HCT116 (cell line): ENCODE results near the gene ISL2. TPM values are rescaled to one million over a fixed set of nuclear protein-coding genes. Genes with fewer than 3 reads are reported as not detected.

Experiments used
- ATAC-seq: fragments of 200-7000 bp; cut with Tn5 transposase; 2 replicates; pipeline ENCODE4 v1.9.1; 2020; ENCODE audit warnings: mild to moderate bottlenecking, moderate library complexity
- BruUV-seq: library from RNA; stranded (reverse); fragments of 400-500 nt; replicated peaks from 2 replicates; lab custom pipeline; 2021; lab: Mats Ljungman, UMichigan
- CTCF ChIA-PET: fragments of 300-600 bp; sonication (Branson Sonifier 250); formaldehyde crosslinking; loops from one replicate; lab custom pipeline; 2021; ENCODE audit warnings: antibody characterized with exemption; lab: Charles Lee
- POLR2A ChIA-PET: fragments of 300-600, 350-600 bp; sonication (Branson Sonifier 250); formaldehyde crosslinking; loops from one replicate; lab custom pipeline; 2021; ENCODE audit warnings: antibody characterized with exemption; lab: Charles Lee
- RAD21 ChIA-PET, 2 experiments: fragments of 300-600 bp; sonication (Branson Sonifier 250); formaldehyde crosslinking; loops; one replicate each; lab custom pipeline; 2023; ENCODE audit warnings: low total read pairs in 2 of 2; ENCODE audit not compliant: uncharacterized antibody in 2 of 2, unreplicated experiment in 2 of 2, low non-redundant PET in 1 of 2; lab: Charles Lee
- DNase-seq: peaks from one replicate; pipeline ENCODE4 v3.0.0-alpha.2; 2010; ENCODE audit warnings: low read depth, low spot score
- H2AFZ ChIP-seq: fragments of 200-600 bp; shearing (Covaris generic), sonication (generic); 2 replicates; pipeline ENCODE4 v1.6.1; 2017; ENCODE audit warnings: low read depth, mixed run types, mixed read lengths, antibody characterized with exemption, low read length; ENCODE audit not compliant: poor library complexity, severe bottlenecking
- H3K27ac ChIP-seq: 2 replicates; pipeline ENCODE4 v1.5.1; 2012; ENCODE audit warnings: low read depth, low read length
- H3K27me3 ChIP-seq: fragments of 200-600 bp; sonication (generic); 2 replicates; pipeline ENCODE4 v1.6.1; 2016; ENCODE audit warnings: mixed run types, low read length, mixed read lengths; ENCODE audit not compliant: insufficient read depth
- H3K36me3 ChIP-seq, 2 experiments: fragments of 200-500 bp in 1 of 2; fragments of 200-600 bp in 1 of 2; sonication (Bioruptor generic) in 1 of 2; sonication (generic) in 1 of 2; 2 replicates each; pipeline versions ENCODE4 v1.5.1 to v1.6.1; 2014 to 2016; ENCODE audit warnings: low read length in 2 of 2, inconsistent platforms in 1 of 2, mixed read lengths in 1 of 2, mixed run types in 1 of 2; ENCODE audit not compliant: insufficient read depth in 2 of 2, control insufficient read depth in 1 of 2
- H3K4me1 ChIP-seq, 2 experiments: fragments of 200-600 bp in 1 of 2; sonication (generic) in 1 of 2; 2 replicates each; pipeline versions ENCODE4 v1.5.1 to v1.6.1; 2012 to 2017; ENCODE audit warnings: low read length in 2 of 2, inconsistent platforms in 1 of 2, mild to moderate bottlenecking in 1 of 2, mixed read lengths in 1 of 2, mixed run types in 1 of 2, moderate library complexity in 1 of 2; ENCODE audit not compliant: insufficient read depth in 2 of 2, control insufficient read depth in 1 of 2
- H3K4me2 ChIP-seq: fragments of 200-600 bp; sonication (generic); 2 replicates; pipeline ENCODE4 v1.6.1; 2017; ENCODE audit warnings: mixed run types, low read length, mixed read lengths
- H3K4me3 ChIP-seq, 2 experiments: fragments of 200-600 bp in 1 of 2; sonication (generic) in 1 of 2; replicated peaks in 1 of 2; 2 replicates each; pipeline ENCODE4 v1.5.1; 2011 to 2016; ENCODE audit warnings: low read length in 2 of 2, control low read depth in 1 of 2, low read depth in 1 of 2, mild to moderate bottlenecking in 1 of 2, mixed read lengths in 1 of 2, mixed run types in 1 of 2
- H3K79me2 ChIP-seq: fragments of 200-600 bp; sonication (generic); 2 replicates; pipeline ENCODE4 v1.6.1; 2017; ENCODE audit warnings: mild to moderate bottlenecking, mixed run types, low read length, moderate library complexity, mixed read lengths; ENCODE audit not compliant: insufficient read depth
- H3K9ac ChIP-seq: fragments of 200-600 bp; sonication (generic); 2 replicates; pipeline ENCODE4 v1.6.1; 2016; ENCODE audit warnings: low read length, mixed read lengths
- H3K9me2 ChIP-seq: fragments of 200-600 bp; sonication (generic), shearing (Covaris generic); 2 replicates; pipeline ENCODE4 v1.6.1; 2017; ENCODE audit warnings: mixed run types, mild to moderate bottlenecking, moderate library complexity; ENCODE audit not compliant: insufficient read depth
- H3K9me3 ChIP-seq, 2 experiments: fragments of 200-500 bp in 1 of 2; fragments of 200-600 bp in 1 of 2; sonication (Bioruptor generic) in 1 of 2; sonication (generic) in 1 of 2; 2 replicates each; pipeline ENCODE4 v1.6.1; 2014 to 2017; ENCODE audit warnings: low read length in 2 of 2, mixed read lengths in 2 of 2, inconsistent platforms in 1 of 2, low read depth in 1 of 2, mild to moderate bottlenecking in 1 of 2, mixed run types in 1 of 2, moderate library complexity in 1 of 2; ENCODE audit not compliant: control insufficient read depth in 1 of 2, insufficient read depth in 1 of 2
- H4K20me1 ChIP-seq: fragments of 200-600 bp; sonication (generic), shearing (Covaris generic); 2 replicates; pipeline ENCODE4 v1.6.1; 2017; ENCODE audit warnings: mixed run types, mild to moderate bottlenecking, moderate library complexity; ENCODE audit not compliant: insufficient read depth
- CBX3 ChIP-seq: IDR thresholded peaks from 2 replicates; pipeline ENCODE4 v1.6.1; 2012; ENCODE audit warnings: low read depth
- EZH2 ChIP-seq: fragments of 200-600 bp; sonication (generic); IDR thresholded peaks from 2 replicates; pipeline ENCODE4 v1.6.1; 2017; ENCODE audit warnings: antibody characterized with exemption, mixed run types
- JUND ChIP-seq: IDR thresholded peaks from 2 replicates; pipeline ENCODE4 v1.6.1; 2012
- POLR2A ChIP-seq: IDR thresholded peaks from 2 replicates; pipeline ENCODE4 v1.7.0; 2011; ENCODE audit warnings: borderline replicate concordance; ENCODE audit not compliant: insufficient read depth, insufficient read length; ENCODE audit errors: extremely low read depth
- POLR2AphosphoS5 ChIP-seq: IDR thresholded peaks from 2 replicates; pipeline ENCODE4 v1.6.1; 2011; ENCODE audit warnings: mild to moderate bottlenecking, low read depth, low read length, moderate library complexity
- RAD21 ChIP-seq: IDR thresholded peaks from 2 replicates; pipeline ENCODE4 v1.6.1; 2012; ENCODE audit warnings: low read depth, mild to moderate bottlenecking
- REST ChIP-seq: IDR thresholded peaks from 2 replicates; pipeline ENCODE4 v1.6.1; 2012; ENCODE audit warnings: low read depth
- SIN3A ChIP-seq: IDR thresholded peaks from 2 replicates; pipeline ENCODE4 v1.6.1; 2012; ENCODE audit warnings: low read depth
- SP1 ChIP-seq: IDR thresholded peaks from 2 replicates; pipeline ENCODE4 v1.6.1; 2012; ENCODE audit warnings: low read depth
- ZFX ChIP-seq: fragments of 450-650 bp; IDR thresholded peaks from 2 replicates; pipeline ENCODE4 v1.6.1; 2017
- ZNF274 ChIP-seq: fragments of 200-500 bp; sonication (Bioruptor generic); IDR thresholded peaks from 2 replicates; pipeline ENCODE4 v1.6.1; 2014; ENCODE audit warnings: mild to moderate bottlenecking, low read depth, low read length, inconsistent platforms
- intact Hi-C: fragments of 100-400 bp; cut with micrococcal nuclease; formaldehyde crosslinking; loops from 2 replicates; pipeline ENCODE4 v1.10.0; 2022
- total RNA-seq: library from RNA; stranded (reverse); gene quantifications from one replicate; pipeline ENCODE4 v1.2.1, GENCODE V29; 2021; ENCODE audit not compliant: unreplicated experiment
- TF ChIP-seq, protein P1 (sequence below): IDR thresholded peaks from 2 replicates; pipeline ENCODE4 v1.6.1; 2011; ENCODE audit warnings: mild to moderate bottlenecking, low read length, moderate library complexity; ENCODE audit not compliant: insufficient replicate concordance; ENCODE audit errors: extremely low read depth
- TF ChIP-seq, protein P2 (sequence below): IDR thresholded peaks from 2 replicates; pipeline ENCODE4 v1.6.1; 2012

ISL2 gene
- total RNA-seq, 1 experiment from 2014 or later = 11.6 TPM

DNA sequence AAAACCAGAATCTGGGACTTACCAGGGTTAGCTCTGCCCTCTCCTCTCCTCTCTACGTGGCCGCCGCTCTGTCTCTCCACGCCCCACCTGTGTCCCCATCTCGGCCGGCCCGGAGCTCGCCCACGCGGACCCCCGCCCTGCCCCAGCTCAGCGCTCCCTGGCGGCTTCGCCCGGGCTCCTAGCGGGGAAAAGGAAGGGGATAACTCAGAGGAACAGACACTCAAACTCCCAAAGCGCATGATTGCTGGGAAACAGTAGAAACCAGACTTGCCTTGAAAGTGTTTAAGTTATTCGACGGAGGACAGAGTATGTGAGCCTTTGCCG, 5.4 kb downstream of the ISL2 start:
- ChIA-PET CTCF (no interaction called here), POLR2A (no interaction called here), RAD21 (no interaction called here)
- Histone ChIP-seq H3K9ac (no peak overlapping the region), H3K36me3 (peaks cover 0 to 4% of the 10 kb centered on the region in 2 experiments; a peak in 2 of 4 replicates), H3K9me3 (no peaks in the 10 kb centered on the region), H3K4me3 (no peak overlapping the region), H3K4me2 (no peak overlapping the region), H3K79me2 (peaks cover 7% of the 10 kb centered on the region), H2AFZ (no peak overlapping the region), H3K27ac (no peak overlapping the region), H4K20me1 (no peaks in the 10 kb centered on the region), H3K4me1 (peaks cover 8 to 14% of the 10 kb centered on the region in 2 experiments; a peak in 3 of 4 replicates), H3K9me2 (no peaks in the 10 kb centered on the region), H3K27me3 (no peaks in the 10 kb centered on the region)
- TF ChIP-seq SIN3A = no peak
- TF ChIP-seq SP1 = no peak
- no peak for TF ChIP-seq JUND
- no peak for TF ChIP-seq CBX3
- TF ChIP-seq ZFX = no peak
- TF ChIP-seq RAD21 = no peak
- intact Hi-C loops = no loop called here
- DNase-seq (no peak), ATAC-seq (no peak)
- no TSS peak for BruUV-seq

- CTCF ChIA-PET = no interaction called here
- intact Hi-C loops = no loop called here
Measured at GRCh38 chr15:76342382-76343201, 6.0 kb downstream of the ISL2 start.

More at GRCh38 chr15:76342382-76343201, 6.0 kb downstream of the ISL2 start:
- Histone ChIP-seq H3K36me3 (peaks cover 0 to 4% of the 10 kb centered on the region in 2 experiments; a peak in 2 of 4 replicates), H3K9ac (no peak overlapping the region), H3K4me2 (no peak overlapping the region), H3K4me3 (no peak overlapping the region), H4K20me1 (no peaks in the 10 kb centered on the region), H3K9me3 (no peaks in the 10 kb centered on the region), H3K79me2 (peaks cover 1% of the 10 kb centered on the region; the same call in 1 of the 2 replicates), H3K27me3 (no peaks in the 10 kb centered on the region), H2AFZ (no peak overlapping the region)
- ChIA-PET POLR2A (no interaction called here), RAD21 (no interaction called here)
- no TSS peak for BruUV-seq
- DNase-seq = no peak
- TF ChIP-seq ZNF274 (no peak), POLR2A (no peak), POLR2AphosphoS5 (no peak), EZH2 (no peak), REST (no peak)
- TF ChIP-seq, protein P1, sequence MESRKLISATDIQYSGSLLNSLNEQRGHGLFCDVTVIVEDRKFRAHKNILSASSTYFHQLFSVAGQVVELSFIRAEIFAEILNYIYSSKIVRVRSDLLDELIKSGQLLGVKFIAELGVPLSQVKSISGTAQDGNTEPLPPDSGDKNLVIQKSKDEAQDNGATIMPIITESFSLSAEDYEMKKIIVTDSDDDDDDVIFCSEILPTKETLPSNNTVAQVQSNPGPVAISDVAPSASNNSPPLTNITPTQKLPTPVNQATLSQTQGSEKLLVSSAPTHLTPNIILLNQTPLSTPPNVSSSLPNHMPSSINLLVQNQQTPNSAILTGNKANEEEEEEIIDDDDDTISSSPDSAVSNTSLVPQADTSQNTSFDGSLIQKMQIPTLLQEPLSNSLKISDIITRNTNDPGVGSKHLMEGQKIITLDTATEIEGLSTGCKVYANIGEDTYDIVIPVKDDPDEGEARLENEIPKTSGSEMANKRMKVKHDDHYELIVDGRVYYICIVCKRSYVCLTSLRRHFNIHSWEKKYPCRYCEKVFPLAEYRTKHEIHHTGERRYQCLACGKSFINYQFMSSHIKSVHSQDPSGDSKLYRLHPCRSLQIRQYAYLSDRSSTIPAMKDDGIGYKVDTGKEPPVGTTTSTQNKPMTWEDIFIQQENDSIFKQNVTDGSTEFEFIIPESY = no peak
- TF ChIP-seq, protein P2, sequence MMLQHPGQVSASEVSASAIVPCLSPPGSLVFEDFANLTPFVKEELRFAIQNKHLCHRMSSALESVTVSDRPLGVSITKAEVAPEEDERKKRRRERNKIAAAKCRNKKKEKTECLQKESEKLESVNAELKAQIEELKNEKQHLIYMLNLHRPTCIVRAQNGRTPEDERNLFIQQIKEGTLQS = no peak
- TF ChIP-seq, all 23 proteins: peak for 0
- Histone ChIP-seq H3K27ac (no peak overlapping the region), H3K9me2 (no peaks in the 10 kb centered on the region), H3K4me1 (peaks cover 5 to 9% of the 10 kb centered on the region in 2 experiments; a peak in 2 of 4 replicates)
- no peak for ATAC-seq
